ENCODE measurements around the gene ABTB1.

DNA sequence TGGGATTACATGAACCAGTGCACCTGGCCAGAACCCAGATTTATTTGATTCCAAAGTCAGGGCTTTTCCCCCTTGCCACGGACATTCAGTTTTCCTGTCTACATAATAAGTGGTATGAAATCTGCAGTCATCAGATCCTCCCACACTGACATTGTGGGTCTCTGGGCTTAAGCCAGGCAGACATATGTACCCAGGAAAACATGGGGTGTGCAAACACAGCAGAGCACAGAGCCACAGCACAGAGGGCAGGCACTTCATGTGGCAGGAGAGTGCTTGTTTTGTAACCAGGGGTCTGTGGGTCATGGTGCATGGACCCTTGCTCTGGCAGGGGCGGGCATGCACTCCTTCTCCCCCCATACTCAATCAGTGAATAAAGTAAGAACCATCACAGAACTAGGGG, 6.1 kb upstream of the ABTB1 start:
- TF ChIP-seq EZH2 (IDR thresholded peaks at IDR 0.05; ENCODE audit: borderline replicate concordance, low read length): no peak
- TF ChIP-seq, protein P1, sequence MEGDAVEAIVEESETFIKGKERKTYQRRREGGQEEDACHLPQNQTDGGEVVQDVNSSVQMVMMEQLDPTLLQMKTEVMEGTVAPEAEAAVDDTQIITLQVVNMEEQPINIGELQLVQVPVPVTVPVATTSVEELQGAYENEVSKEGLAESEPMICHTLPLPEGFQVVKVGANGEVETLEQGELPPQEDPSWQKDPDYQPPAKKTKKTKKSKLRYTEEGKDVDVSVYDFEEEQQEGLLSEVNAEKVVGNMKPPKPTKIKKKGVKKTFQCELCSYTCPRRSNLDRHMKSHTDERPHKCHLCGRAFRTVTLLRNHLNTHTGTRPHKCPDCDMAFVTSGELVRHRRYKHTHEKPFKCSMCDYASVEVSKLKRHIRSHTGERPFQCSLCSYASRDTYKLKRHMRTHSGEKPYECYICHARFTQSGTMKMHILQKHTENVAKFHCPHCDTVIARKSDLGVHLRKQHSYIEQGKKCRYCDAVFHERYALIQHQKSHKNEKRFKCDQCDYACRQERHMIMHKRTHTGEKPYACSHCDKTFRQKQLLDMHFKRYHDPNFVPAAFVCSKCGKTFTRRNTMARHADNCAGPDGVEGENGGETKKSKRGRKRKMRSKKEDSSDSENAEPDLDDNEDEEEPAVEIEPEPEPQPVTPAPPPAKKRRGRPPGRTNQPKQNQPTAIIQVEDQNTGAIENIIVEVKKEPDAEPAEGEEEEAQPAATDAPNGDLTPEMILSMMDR (IDR thresholded peaks at IDR 0.05; ENCODE audit: low read length): no peak
